PFSK-1 (cell line): ENCODE measurements around the gene EML1.

Source experiments
- FOXP2 ChIP-seq: optimal IDR thresholded peaks from 2 replicates; pipeline ENCODE3; 2011; ENCODE audit warnings: borderline replicate concordance, control low read depth, inconsistent platforms; ENCODE audit not compliant: insufficient read depth; ENCODE audit errors: extremely low read length, extremely low read depth
- POLR2AphosphoS5 ChIP-seq: IDR thresholded peaks from 2 replicates; pipeline ENCODE4 v1.6.1; 2012; ENCODE audit warnings: low read depth, mild to moderate bottlenecking, control low read depth, low read length, moderate library complexity
- SIN3A ChIP-seq: IDR thresholded peaks from 2 replicates; pipeline ENCODE4 v1.6.1; 2012; ENCODE audit warnings: mild to moderate bottlenecking, low read length, moderate library complexity, borderline replicate concordance; ENCODE audit not compliant: insufficient read depth
- TAF1 ChIP-seq: IDR thresholded peaks from 2 replicates; pipeline ENCODE4 v1.6.1; 2012; ENCODE audit warnings: low read length, control low read depth, borderline replicate concordance; ENCODE audit not compliant: insufficient read depth
- TF ChIP-seq, protein P1 (sequence below), 2 experiments: IDR thresholded peaks; 2 replicates each; pipeline versions ENCODE4 v1.6.1 to v1.8.0; 2011 to 2012; ENCODE audit warnings: low read depth in 2 of 2, low read length in 2 of 2, control low read depth in 1 of 2, inconsistent platforms in 1 of 2, mild to moderate bottlenecking in 1 of 2, moderate library complexity in 1 of 2; ENCODE audit not compliant: insufficient read depth in 1 of 2

Gene EML1

GRCh38 chr14:99757331-99758070 lies 35.7 kb upstream of the EML1 start:
- TF ChIP-seq, protein P1, sequence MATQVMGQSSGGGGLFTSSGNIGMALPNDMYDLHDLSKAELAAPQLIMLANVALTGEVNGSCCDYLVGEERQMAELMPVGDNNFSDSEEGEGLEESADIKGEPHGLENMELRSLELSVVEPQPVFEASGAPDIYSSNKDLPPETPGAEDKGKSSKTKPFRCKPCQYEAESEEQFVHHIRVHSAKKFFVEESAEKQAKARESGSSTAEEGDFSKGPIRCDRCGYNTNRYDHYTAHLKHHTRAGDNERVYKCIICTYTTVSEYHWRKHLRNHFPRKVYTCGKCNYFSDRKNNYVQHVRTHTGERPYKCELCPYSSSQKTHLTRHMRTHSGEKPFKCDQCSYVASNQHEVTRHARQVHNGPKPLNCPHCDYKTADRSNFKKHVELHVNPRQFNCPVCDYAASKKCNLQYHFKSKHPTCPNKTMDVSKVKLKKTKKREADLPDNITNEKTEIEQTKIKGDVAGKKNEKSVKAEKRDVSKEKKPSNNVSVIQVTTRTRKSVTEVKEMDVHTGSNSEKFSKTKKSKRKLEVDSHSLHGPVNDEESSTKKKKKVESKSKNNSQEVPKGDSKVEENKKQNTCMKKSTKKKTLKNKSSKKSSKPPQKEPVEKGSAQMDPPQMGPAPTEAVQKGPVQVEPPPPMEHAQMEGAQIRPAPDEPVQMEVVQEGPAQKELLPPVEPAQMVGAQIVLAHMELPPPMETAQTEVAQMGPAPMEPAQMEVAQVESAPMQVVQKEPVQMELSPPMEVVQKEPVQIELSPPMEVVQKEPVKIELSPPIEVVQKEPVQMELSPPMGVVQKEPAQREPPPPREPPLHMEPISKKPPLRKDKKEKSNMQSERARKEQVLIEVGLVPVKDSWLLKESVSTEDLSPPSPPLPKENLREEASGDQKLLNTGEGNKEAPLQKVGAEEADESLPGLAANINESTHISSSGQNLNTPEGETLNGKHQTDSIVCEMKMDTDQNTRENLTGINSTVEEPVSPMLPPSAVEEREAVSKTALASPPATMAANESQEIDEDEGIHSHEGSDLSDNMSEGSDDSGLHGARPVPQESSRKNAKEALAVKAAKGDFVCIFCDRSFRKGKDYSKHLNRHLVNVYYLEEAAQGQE (IDR thresholded peaks at IDR 0.05; ENCODE audit: insufficient read depth in 1 of 2, low read depth in 2 of 2, low read length in 2 of 2): no peak
- TF ChIP-seq FOXP2 (no peak), TAF1 (no peak), SIN3A (no peak), POLR2AphosphoS5 (no peak)

- TF ChIP-seq SIN3A: no peak
- no peak for TF ChIP-seq FOXP2
- TF ChIP-seq, protein P1 (IDR thresholded peaks at IDR 0.05; ENCODE audit: insufficient read depth in 1 of 2, low read depth in 2 of 2, low read length in 2 of 2): no peak
- TF ChIP-seq POLR2AphosphoS5: no peak
- no peak for TF ChIP-seq TAF1
Measured at GRCh38 chr14:99758121-99758821, 34.9 kb upstream of the EML1 start.

GRCh38 chr14:99758872-99759545 lies 34.2 kb upstream of the EML1 start:
- TF ChIP-seq TAF1 (no peak), FOXP2 (no peak), POLR2AphosphoS5 (no peak)
- TF ChIP-seq, protein P1 (IDR thresholded peaks at IDR 0.05; ENCODE audit: insufficient read depth in 1 of 2, low read depth in 2 of 2, low read length in 2 of 2): no peak

- TF ChIP-seq SIN3A (no peak), TAF1 (no peak), POLR2AphosphoS5 (no peak), FOXP2 (no peak)
- TF ChIP-seq, protein P1 (IDR thresholded peaks at IDR 0.05; ENCODE audit: insufficient read depth in 1 of 2, low read depth in 2 of 2, low read length in 2 of 2): no peak
Measured at GRCh38 chr14:99759546-99759925, 33.7 kb upstream of the EML1 start.
